ENCODE data around the gene TMEM244.
"Not testable (repeated sequence)": the region's sequence is repeated elsewhere in the genome, so short reads cannot be mapped to it uniquely, and the experiment has no call there.

TMEM244 gene

DNA sequence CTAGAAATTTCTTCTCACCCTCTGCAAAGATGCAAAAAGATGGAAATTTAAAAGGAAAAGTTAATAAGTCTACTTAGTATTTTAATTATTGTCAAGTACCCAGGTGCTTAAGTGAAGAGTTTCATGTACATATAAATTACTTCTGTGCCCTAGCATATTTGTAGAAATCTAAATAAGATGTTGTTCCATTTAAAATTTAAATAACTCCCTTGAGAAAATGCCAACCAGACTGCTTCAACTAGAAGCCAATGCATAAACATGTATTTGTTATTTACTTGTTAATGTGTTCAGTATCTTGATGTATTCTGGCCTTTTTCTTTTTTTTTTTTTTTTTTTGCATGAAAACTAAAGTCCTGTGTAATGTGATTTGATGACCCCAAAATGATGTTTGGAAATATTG is 6.3 kb upstream of the TMEM244 start:
- no peak for DNase-seq (ENCODE audit: low read depth, low spot score)

DNA sequence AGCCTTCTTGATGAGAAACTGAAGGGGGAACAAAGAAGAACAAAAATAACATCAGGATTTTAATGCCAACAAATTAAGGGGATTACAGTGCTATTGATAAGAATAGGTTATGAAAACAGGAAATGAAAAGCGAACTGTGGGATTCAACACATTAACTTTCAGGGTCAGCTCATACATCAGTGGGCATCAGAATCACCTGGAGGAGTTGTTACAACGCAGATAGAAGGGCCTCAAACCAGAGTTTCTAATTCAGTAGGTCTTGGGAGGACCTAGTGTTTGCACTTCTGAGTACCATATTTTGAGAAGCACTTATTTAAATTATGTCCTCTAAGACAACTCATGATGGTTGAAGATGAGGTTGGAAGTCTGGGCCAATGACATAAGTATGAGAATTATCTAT is 5.6 kb upstream of the TMEM244 start:
- no peak for DNase-seq (ENCODE audit: low read depth, low spot score)

DNA sequence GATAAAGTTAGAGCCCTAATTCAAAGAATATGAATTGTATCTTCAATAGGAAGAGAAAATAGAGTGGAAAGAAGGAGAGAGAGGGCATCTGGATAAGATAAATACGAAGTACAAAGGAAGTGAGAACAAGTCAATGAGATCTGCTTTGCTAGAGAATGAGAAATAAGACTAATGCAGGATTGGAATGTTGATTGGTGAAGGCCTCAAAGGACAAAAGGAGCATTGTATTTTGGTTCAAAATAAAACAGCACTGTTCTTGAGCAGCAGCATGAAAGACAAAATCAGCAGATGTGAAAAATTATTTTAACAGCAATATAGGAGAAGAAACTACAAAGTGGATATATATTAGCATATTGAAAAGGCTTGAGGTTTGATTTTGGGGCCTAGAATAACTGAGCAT is 5.1 kb upstream of the TMEM244 start:
- no peak for DNase-seq (ENCODE audit: low read depth, low spot score)

DNA sequence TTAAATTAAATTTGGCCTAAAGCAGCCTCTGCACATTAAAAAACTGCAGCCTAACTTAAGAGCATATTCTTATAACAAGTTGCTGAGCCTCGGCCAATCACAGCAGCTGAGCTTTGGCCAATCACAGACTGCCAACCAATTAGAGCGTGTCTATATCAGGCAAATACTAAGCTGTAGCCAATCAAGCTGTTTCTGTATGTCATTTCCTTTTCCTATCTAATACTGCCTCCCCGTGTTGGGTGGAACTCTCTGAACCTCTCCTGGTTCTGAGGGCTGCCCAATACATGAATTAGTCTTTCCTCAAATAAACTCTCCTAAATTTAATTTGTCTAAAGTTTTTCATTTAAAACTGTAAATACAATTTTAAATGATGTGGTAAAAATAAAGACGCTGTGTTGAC is 3.9 kb upstream of the TMEM244 start:
- DNase-seq (ENCODE audit: low read depth, low spot score), result no peak

DNA sequence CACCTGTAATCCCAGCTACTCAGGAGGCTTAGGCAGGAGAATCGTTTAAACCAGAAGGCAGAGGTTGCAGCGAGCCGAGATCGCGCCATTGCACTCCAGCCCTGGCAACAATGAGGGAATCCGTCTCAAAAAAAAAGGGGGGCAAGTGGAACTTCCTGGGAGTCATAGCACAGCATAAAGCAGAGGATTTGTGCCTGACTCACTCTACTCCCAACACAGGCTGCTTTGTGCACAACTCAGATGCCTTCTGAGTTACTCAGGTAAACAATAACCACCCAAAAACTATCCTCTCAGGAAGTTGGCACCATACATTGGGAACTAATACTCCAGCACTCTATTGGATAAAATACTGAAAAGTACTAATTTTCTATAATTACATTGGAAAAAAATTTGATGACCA is 2.5 kb upstream of the TMEM244 start:
- DNase-seq (ENCODE audit: low read depth, low spot score), result no peak

GRCh38 chr6:129859524-129859923 is 1.6 kb downstream of the TMEM244 start:
- no peak for DNase-seq (ENCODE audit: low read depth, low spot score)

- DNase-seq (ENCODE audit: low read depth, low spot score), result no peak
Observed at GRCh38 chr6:129857838-129858237, 3.3 kb downstream of the TMEM244 start.

DNA sequence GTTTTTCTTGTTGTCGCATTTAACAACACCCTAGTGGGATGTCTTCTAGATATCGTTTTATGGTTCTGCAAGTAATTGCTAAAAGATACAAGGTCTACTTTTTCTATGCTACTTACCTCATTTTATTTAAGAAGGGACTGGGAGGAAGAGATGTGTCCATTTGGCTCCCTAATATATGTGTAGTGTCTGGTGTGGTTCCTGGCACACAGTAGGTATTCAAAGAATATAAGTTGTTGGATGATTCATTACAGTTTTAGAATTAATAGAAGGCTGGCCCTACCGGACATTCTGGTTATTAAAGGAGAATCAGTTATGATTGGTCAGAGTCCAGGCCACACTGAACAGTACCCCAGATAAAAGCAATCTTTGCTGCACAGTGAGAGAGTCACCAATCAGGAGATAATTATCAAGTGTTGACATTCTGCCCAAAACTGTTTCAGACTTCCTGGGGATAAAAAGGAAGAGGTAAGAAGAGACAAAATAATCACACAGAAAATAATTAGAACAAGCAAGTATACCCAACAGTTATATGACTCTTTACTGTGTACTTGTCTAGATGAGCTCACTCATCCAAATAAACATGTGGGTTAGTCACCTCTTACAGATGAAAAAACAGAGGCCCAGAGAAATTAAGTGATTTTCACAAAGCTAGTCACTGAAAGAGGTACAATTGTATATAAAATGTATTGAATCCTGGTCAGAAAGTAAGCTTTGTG is 7.0 kb downstream of the TMEM244 start:
- DNase-seq (ENCODE audit: low read depth, low spot score), result no peak

- no peak for DNase-seq (ENCODE audit: low read depth, low spot score)
Observed at GRCh38 chr6:129852257-129852858, 8.8 kb downstream of the TMEM244 start.

DNA sequence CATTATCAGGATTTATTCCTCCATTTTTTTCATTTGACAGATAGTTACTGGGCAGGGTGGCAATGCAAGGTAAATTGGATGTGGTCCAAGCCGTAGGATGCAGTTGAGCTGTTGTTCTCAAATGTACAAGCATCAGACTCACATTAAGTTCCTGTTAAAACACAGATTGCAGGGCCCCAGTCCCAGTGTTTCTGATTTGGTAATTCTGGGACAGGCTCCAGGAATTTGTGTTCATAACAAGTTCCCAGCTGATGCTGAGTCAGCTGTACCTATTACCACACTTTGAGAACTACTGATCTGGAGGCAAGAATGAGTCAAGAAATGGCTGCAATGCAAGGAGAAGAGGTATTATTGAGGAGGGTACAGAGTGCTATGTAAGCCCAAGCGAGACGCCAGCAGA is 11.7 kb downstream of the TMEM244 start:
- no peak for DNase-seq (ENCODE audit: low read depth, low spot score)

- DNase-seq (ENCODE audit: low read depth, low spot score), result no peak
Observed at GRCh38 chr6:129846761-129847160, 14.4 kb downstream of the TMEM244 start.

- DNase-seq (ENCODE audit: low read depth, low spot score), result no peak
Observed at GRCh38 chr6:129845696-129846095, 15.4 kb downstream of the TMEM244 start.

GRCh38 chr6:129844118-129844891 is 16.8 kb downstream of the TMEM244 start:
- no peak for DNase-seq (ENCODE audit: low read depth, low spot score)

- no peak for DNase-seq (ENCODE audit: low read depth, low spot score)
Observed at GRCh38 chr6:129843573-129843972, 17.5 kb downstream of the TMEM244 start.

DNA sequence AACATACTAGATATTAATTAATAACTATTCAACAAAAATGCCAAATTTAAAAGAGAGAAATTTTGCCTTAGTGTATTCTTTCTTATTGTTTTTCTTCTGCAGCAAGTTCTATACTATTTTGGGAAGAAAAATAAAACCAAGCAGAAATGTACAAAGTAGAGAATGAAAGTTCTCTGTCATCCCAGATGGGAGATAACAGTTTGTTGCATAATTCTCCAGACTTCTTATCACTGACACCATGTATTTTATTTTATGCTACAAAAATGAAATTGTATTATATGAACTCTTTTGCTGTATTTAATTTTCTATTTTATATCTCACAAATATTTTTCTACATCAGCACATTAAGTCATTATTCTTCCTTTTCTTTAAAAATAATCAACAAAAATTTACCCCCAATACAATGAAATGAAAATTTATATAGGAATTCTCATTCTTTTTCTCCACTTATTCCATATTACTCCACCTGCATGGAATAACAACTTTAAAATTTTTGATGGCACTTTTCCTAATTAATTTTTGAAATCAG is 18.2 kb downstream of the TMEM244 start:
- no peak for DNase-seq (ENCODE audit: low read depth, low spot score)

DNA sequence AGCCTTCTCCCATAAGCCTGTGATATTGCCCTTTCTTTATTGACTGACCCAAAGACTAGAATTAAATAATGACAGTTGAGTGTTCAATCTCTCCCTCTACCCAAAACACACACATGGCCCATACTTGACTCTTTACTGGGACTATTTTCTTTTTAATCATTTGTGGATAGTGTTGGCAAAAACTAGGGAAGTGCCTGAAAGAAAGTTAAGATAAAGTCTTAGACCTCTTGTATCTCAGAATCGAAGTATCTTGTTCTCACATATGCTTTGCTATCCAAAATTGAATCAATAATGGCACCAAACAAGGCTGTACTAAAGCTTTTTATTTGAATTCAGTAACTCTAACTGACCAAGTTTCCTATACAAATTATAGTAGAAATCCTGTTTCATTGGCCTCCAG is 19.0 kb downstream of the TMEM244 start:
- no peak for DNase-seq (ENCODE audit: low read depth, low spot score)

GRCh38 chr6:129839562-129839961 is 21.6 kb downstream of the TMEM244 start:
- not testable (repeated sequence) for DNase-seq (ENCODE audit: low read depth, low spot score)

DNA sequence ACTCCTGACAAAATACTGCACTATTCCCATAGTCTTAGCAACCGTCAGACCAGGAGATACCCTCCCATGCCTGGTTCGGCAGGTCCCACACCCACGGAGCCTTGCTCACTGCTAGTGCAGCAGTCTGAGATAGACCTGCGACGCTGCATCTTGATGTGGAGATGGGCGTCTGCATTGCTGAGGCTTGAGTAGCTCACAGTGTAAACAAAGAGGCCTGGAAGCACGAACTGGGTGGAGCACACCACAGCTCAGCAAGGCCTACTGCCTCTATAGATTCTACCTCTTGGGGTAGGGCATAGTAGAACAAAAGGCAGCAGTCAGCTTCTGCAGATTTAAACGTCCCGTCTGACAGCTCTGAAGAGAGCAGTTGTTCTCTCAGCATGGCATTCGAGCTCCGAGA is 25.4 kb downstream of the TMEM244 start:
- DNase-seq (ENCODE audit: low read depth, low spot score), result no peak

GRCh38 chr6:129832299-129832698 is 28.8 kb downstream of the TMEM244 start:
- no peak for DNase-seq (ENCODE audit: low read depth, low spot score)

DNA sequence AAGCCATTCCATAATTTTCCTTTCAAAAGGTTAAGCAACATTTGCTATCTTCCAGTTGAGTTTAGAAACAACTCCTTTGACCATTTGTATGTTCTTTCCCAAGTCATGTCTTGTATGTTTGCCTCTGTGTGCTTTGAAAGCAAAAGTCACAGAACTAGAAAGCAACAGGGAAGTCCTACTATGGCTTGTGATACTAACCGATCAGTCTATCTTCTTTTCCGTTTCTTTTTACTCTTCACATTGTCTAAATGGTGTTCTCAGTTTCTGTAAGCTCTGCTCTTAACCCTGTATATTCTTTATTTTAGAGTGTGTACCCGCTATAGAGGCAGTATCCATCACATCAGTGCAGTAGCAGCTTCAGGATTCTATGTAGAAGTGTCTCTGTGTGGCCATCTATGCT is 32.9 kb downstream of the TMEM244 start:
- no peak for DNase-seq (ENCODE audit: low read depth, low spot score)

DNA sequence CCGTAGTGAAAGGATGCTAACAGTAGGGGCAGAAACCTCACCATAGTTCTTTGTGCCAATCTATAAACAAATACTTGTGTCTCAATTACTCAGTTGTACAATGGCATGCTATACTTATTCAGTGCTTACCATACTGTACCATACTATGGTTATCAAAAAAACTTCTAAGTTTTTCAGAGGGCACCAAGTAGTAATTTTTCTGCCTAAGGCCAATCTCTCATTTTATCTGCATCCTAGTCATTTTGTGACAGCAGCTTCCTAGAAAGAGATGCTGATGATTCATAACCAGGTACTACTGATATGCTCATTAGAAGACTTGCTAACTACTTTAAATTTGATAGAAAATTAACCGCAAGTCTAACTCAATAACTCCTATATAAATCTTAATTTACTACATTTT is 42.9 kb downstream of the TMEM244 start:
- DNase-seq (ENCODE audit: low read depth, low spot score), result no peak

GRCh38 chr6:129817821-129818220 is 43.3 kb downstream of the TMEM244 start:
- no peak for DNase-seq (ENCODE audit: low read depth, low spot score)

DNA sequence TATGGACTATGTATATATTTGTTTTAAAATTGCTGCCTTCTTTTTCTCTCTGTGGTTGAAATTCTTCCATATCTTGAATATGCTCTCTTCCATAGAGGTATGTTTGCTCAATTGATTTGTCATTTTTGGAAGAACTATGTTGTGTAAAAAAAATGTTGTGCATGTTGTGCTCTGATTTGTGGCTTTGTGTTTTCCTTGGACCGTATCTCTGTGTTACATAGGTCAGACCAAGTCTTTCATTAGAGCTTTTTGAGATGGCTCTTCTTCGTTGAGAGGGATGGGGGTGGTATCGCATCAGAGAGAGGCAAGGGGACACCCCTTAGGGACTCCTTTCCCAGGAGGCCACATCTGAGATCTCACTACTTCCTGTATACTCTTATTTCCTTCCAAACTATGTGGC is 43.8 kb downstream of the TMEM244 start:
- DNase-seq (ENCODE audit: low read depth, low spot score), result no peak

All from activated CD4-positive, CD25-positive, alpha-beta regulatory T cell treated with anti-CD3 and anti-CD28 coated beads, Interleukin-2, amount 50 U/mL, for 16 hours (primary cell).